Measurements from ENCODE around the gene HEBP2.

GRCh38 chr6:138386897-138387296 is 17.1 kb upstream of the HEBP2 start:
- TF ChIP-seq EP300 (IDR thresholded peaks at IDR 0.05), result no peak
- no peak for TF ChIP-seq CTCF (IDR thresholded peaks at IDR 0.05)
- no peak for TF ChIP-seq POLR2A (IDR thresholded peaks at IDR 0.05)
- TF ChIP-seq POLR2AphosphoS5 (IDR thresholded peaks at IDR 0.05), result no peak

All from sigmoid colon (tissue), 4 donors.